CD4-positive, alpha-beta T cell treated with Interleukin-6 for 4 hours (primary cell): ENCODE results near the gene GARIN5A.
A peak's percentile ranks its signal among the peaks of the same experiment; 100 is the strongest.
"Not testable (repeated sequence)": the region's sequence is repeated elsewhere in the genome, so short reads cannot be mapped to it uniquely, and the experiment has no call there.

Source experiments
- DNase-seq: peaks from one replicate; pipeline ENCODE4 v3.0.0-alpha.2; 2020; ENCODE audit warnings: mixed read lengths

The GARIN5A gene

DNA sequence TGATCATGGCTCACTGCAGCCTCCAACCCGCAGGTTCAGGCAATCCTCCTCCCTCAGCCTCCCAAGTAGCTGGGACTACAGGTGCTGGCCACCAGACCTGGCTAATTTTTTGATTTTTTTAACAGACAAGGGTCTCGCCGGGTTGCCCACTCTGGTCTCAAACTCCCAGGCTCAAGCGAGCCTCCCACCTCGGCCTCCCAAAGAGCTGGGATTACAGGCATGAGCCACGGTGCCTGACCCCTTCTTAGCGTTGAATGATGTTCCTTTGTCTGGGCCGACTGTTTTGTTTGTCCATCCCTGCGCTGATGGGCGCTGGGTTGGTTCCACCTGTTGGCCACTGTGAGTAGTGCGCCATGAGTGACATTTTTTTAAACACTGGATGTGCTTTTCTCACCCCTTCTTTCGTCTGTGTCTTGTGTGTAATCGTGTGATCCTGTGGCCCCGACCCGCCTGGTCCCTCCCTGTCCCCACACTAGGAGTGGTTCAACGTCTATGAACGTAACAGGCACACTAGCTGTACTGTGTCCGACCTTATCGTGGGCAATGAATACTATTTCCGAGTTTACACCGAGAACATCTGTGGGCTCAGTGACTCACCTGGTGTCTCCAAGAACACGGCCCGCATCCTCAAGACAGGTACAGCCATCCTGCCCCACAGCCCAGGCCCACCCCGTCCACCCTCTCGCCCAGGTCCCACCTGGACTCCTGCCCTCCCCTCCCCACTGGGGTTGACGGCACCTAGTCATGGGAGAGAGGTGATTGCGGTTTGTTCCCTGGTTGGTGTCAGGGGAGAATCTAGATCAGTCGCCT is 15.4 kb downstream of the GARIN5A start:
- peak; percentile 65 for DNase-seq

GRCh38 chr19:50460161-50460765 is 16.4 kb downstream of the GARIN5A start:
- no peak for DNase-seq

- no peak for DNase-seq
Measured at GRCh38 chr19:50459638-50460037, 17.0 kb downstream of the GARIN5A start.

DNA sequence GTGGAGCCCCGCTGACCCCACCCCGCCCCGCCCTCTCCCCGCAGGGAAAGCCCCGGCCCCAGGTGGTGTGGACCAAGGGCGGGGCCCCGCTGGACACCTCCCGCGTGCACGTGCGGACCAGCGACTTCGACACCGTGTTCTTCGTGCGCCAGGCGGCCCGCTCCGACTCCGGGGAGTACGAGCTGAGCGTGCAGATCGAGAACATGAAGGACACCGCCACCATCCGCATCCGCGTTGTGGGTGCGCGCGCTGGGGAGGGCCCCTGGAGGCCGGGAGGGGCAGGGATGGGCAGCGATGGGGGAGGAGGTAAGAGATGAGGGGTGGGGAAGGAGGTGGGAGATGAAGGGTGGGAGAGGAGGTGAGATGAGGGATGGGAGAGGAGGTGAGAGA is 17.6 kb downstream of the GARIN5A start:
- DNase-seq = no peak

- no peak for DNase-seq
Measured at GRCh38 chr19:50458396-50459066, 18.1 kb downstream of the GARIN5A start.

- no peak for DNase-seq
Measured at GRCh38 chr19:50457300-50457699, 19.3 kb downstream of the GARIN5A start.

DNA sequence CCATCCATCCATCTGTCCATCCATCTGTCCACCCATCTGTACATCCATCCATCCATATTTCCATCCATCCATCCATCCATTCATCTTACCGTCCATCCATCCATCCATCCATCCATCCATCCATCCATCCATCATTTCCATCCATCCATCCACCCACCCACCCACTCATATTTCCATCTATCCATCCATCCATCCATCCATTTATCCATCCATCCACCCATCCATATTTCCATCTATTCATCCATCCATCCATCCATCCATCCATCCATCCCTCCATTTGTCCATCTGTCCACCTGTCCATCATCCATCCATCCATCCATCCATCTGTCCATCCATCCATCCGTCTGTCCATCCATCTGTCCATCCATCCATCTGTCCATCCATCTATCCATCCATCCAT is 20.7 kb downstream of the GARIN5A start:
- DNase-seq = no peak

DNA sequence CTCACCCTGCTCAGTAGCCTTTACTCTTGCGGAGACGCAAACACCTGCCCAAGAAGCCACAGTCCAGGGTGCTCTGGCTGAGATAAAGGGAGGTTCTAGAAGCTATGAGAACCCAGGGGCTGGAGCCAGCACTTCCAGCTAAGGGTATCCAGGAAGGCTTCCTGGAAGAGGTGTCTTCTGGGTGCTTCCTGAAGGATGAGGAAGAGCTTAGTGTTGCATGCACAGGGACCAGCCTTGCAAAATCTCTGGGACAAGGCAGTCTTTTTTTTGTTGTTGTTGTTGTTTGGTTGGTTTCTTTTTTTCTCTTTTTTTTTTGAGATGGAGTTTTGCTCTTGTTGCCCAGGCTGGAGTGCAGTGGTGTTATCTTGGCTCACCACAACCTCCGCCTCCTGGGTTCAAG is 23.4 kb downstream of the GARIN5A start:
- DNase-seq = no peak

DNA sequence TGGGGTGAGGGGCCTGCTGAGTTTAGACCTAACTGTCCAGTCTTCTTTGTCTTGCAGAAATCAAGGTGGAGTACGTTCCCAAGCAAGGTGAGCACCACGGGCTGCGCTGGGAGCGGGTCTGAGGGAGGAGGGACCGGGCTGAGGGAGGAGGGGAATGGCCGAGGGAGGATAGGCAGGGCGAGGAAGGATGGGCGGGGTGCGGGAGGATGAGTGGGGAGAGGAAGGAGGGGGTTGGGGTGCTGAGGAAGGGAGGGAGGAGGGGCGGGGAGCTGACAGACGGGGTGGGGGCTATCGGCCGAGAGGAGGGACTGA is 25.5 kb downstream of the GARIN5A start:
- no peak for DNase-seq

DNA sequence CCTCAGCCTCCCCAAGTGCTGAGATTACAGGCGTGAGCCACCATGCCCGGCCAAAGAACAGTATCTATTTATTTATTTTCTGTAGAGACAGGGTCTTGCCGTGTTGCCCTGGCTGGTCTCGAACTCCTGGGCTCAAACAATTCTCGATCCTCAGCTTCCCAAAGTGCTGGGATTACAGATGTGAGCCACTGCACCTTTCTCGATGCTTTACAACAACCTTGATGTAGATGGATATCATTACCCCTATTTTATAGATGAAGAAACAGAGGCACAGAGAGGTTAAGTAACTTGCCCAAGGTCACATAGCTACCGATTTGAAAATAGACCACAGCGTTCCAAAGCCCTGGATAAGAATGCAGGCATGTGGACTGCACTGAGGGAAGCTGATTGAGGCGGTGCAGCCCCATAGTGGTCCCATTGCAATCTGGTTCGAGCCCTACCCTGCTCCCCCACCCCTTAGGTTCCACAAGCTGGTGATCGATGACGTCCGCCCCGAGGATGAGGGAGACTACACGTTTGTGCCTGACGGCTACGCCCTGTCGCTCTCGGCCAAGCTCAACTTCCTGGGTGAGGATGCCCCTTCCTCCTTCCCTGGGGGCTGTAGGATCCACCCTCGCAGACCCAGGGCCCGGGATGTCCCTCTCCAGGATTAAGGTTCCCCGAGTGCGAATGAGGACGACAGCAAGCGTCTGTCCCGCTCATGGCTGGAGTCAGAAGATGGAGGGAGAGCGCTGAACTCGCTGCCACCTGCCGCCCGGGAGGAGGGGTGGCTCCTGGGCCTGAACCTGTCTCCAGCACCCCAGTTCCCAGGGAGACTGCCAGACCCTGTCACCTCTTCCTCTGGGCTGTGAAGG is 26.1 kb downstream of the GARIN5A start:
- no peak for DNase-seq

DNA sequence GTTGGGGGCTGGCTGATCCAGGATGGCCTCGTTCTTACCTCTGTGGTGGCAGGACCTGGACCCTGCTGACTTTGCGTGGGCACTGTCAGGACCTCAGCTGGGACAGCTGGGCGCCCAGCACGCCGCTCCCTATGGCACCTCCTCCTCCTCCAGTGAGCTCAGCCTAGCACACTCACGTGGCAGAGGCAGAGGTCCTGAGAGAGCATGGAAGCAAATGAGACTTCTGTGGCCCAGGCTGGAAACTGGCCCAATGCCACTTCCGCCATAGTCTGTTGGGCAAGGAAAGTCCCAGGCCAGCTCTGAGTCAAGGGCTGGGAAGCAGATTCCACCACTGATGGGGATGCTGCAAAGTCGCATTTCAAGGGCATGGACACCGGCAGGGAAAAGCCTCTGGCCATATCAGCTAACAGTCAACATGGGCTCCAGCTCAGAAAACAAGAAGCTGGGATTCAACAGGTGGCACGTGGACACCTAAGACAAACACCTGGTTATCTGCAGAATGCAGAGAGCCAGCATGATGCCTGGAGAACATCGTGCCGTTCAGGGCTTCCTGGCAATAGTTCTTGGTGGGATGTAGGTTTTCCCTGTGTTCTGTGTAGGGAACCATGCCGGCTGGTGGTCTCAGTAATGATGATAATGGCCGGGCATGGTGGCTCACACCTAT is 27.3 kb downstream of the GARIN5A start:
- no peak for DNase-seq

GRCh38 chr19:50447750-50448149 is 28.9 kb downstream of the GARIN5A start:
- no peak for DNase-seq

- DNase-seq = no peak
Measured at GRCh38 chr19:50447053-50447452, 29.6 kb downstream of the GARIN5A start.

GRCh38 chr19:50444059-50444458 is 32.6 kb downstream of the GARIN5A start:
- DNase-seq = no peak

- DNase-seq = not testable (repeated sequence)
Measured at GRCh38 chr19:50439130-50439529, 37.5 kb downstream of the GARIN5A start.

- no peak for DNase-seq
Measured at GRCh38 chr19:50437862-50438449, 38.7 kb downstream of the GARIN5A start.

- DNase-seq = no peak
Measured at GRCh38 chr19:50435627-50436026, 41.0 kb downstream of the GARIN5A start.

DNA sequence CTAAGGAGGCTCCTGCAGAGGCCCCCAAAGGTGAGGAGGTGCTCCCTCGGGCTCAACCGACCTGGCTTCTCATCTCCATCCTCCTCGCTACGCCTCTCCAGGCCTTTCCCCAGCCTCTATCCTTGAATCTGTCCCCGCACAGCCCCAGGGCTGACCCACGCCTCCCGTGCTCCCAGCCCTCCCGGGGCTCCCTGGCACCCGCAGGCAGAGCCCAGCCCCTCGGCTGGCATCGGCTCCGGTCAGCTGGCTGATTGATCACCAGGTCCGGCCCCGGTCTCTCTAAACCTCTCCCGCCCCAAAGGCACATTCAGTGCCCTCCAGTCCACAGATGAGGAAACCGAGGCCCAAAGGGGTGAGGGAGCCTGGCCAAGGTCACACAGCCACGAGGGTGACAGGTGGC is 41.4 kb downstream of the GARIN5A start:
- no peak for DNase-seq

DNA sequence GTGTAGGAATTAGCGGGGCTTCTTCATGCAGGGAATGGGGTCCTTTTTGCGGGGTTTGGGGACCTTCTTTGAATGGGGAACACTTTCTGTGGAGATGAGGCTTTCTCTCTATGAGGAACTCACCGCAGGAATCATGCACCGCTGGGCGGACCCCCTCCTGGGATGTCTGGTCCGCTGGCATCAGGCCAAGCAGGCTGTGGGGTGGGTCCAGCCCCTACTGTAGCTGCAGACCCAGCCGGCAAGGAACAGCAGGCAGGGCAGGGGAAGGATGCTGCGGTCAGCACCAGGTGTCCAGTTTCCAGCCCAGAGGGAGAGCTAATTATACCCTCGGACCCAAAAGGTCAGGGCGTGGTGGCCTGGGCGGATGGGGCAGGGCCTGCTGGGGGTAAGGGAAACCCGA is 42.1 kb downstream of the GARIN5A start:
- no peak for DNase-seq

GRCh38 chr19:50433201-50434180 is 43.2 kb downstream of the GARIN5A start:
- DNase-seq = no peak
